ENCODE data around the gene DDIT3. TPM values are rescaled to one million over a fixed set of nuclear protein-coding genes. Genes with fewer than 3 reads are reported as not detected.

DDIT3 gene
- total and polyA plus RNA-seq, 2 of the 13 experiments (the other 11 are each of a cell fraction or from before 2014, with no cell fraction given), result 27.5 to 48.7 TPM

- TF ChIP-seq PATZ1 (CRISPR knock-in tag; IDR thresholded peaks at IDR 0.05) (peak; percentile 49; the same call in 1 of the 2 replicates), ZNF768 (CRISPR knock-in tag; IDR thresholded peaks at IDR 0.05) (0 out of 2 replicates have a peak, but pooled peaks have one; percentile 14), KDM2A (CRISPR knock-in tag; IDR thresholded peaks at IDR 0.05; ENCODE audit: borderline replicate concordance, low read depth) (peak; percentile 51; the same call in 1 of the 2 replicates), KAT8 (CRISPR knock-in tag; IDR thresholded peaks at IDR 0.05) (peak; percentile 13; the same call in 1 of the 2 replicates), POLR2A (IDR thresholded peaks at IDR 0.05; ENCODE audit: insufficient read depth in 1 of 2, low read depth in 2 of 2, low read length in 2 of 2) (peak in 1 of 2 experiments; percentile 49; a peak in 1 of 4 replicates), HNRNPLL (IDR thresholded peaks at IDR 0.05; ENCODE audit: low read depth, low read length, poor library complexity, severe bottlenecking) (peak; percentile 29), RXRB (CRISPR knock-in tag; IDR thresholded peaks at IDR 0.05; ENCODE audit: borderline replicate concordance) (no peak), FOSL2 (CRISPR knock-in tag; IDR thresholded peaks at IDR 0.05) (0 out of 2 replicates have a peak, but pooled peaks have one; percentile 24), SP1 (IDR thresholded peaks at IDR 0.05) (no peak), SP1 (CRISPR knock-in tag; IDR thresholded peaks at IDR 0.05) (peak; percentile 16; the same call in 1 of the 2 replicates), POGZ (CRISPR knock-in tag; IDR thresholded peaks at IDR 0.05) (no peak), SAP130 (CRISPR knock-in tag; IDR thresholded peaks at IDR 0.05; ENCODE audit: low read depth) (peak; percentile 60; the same call in 1 of the 2 replicates), TAF1 (CRISPR knock-in tag; IDR thresholded peaks at IDR 0.05) (peak; percentile 33; the same call in 1 of the 2 replicates), THAP11 (CRISPR knock-in tag; IDR thresholded peaks at IDR 0.05) (peak; percentile 68), NFKB2 (CRISPR knock-in tag; IDR thresholded peaks at IDR 0.05; ENCODE audit: borderline replicate concordance) (peak; percentile 35; the same call in 1 of the 2 replicates), MYC (CRISPR knock-in tag; IDR thresholded peaks at IDR 0.05; ENCODE audit: borderline replicate concordance) (0 out of 2 replicates have a peak, but pooled peaks have one; percentile 21), ZFP37 (CRISPR knock-in tag; IDR thresholded peaks at IDR 0.05; ENCODE audit: borderline replicate concordance) (no peak), MAFK (conservative IDR thresholded peaks at IDR 0.05 in 1 of 2, IDR thresholded peaks at IDR 0.05 in 1 of 2; ENCODE audit: low read length in 2 of 2) (no peak), ZNF263 (CRISPR knock-in tag; IDR thresholded peaks at IDR 0.05) (0 out of 2 replicates have a peak, but pooled peaks have one; percentile 28), NFE2 (CRISPR knock-in tag; IDR thresholded peaks at IDR 0.05) (no peak), RNF2 (conservative IDR thresholded peaks at IDR 0.05; ENCODE audit: low read depth) (0 out of 2 replicates have a peak, but pooled peaks have one; percentile 65), MAZ (IDR thresholded peaks at IDR 0.05; ENCODE audit: borderline replicate concordance, low read depth, low read length) (0 out of 2 replicates have a peak, but pooled peaks have one; percentile 37), MAZ (CRISPR knock-in tag; IDR thresholded peaks at IDR 0.05; ENCODE audit: low read depth) (0 out of 2 replicates have a peak, but pooled peaks have one; percentile 30), UBTF (CRISPR knock-in tag; IDR thresholded peaks at IDR 0.05) (peak; percentile 64), SALL1 (CRISPR knock-in tag; IDR thresholded peaks at IDR 0.05) (no peak), MED13 (CRISPR knock-in tag; IDR thresholded peaks at IDR 0.05) (no peak), RBFOX2 (IDR thresholded peaks at IDR 0.05; ENCODE audit: low read depth, low read length) (peak; percentile 56), JUNB (CRISPR knock-in tag; IDR thresholded peaks at IDR 0.05; ENCODE audit: borderline replicate concordance) (no peak)
These were observed 29.8 kb upstream of the DDIT3 start, which contains the start of gene KIF5A (continued) for GRCh38 chr12:57549909-57550640.

Data from HepG2 (cell line).